DMS53 treated with DMSO at 0.1 percent for 48 hours (cell line): ENCODE results near the gene MON2.
A peak's percentile ranks its signal among the peaks of the same experiment; 100 is the strongest.
"Not testable (repeated sequence)": the region's sequence is repeated elsewhere in the genome, so short reads cannot be mapped to it uniquely, and the experiment has no call there.

ENCODE experiments used
- DNase-seq: peaks from one replicate; lab custom pipeline; 2025; ENCODE audit not compliant: unreplicated experiment; lab: John Stamatoyannopoulos, UW

Gene MON2

DNA sequence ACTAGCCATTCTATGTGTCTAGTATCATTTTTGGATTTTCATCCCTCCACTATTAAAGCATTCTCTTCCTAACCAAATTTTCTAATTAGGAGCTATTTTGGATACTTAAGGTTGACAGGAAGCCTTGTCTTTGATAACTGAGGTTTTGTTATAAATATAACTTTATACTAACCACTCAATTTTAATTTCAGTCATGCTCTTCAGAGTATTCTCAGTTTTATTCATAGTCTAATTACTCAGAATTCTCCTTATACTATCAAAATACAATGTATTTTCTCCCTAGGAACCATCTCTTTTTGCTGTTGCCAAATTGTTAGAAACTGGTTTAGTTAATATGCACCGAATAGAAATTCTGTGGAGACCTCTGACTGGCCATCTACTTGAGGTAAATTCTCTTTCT is 76.2 kb downstream of the MON2 start:
- no peak for DNase-seq

DNA sequence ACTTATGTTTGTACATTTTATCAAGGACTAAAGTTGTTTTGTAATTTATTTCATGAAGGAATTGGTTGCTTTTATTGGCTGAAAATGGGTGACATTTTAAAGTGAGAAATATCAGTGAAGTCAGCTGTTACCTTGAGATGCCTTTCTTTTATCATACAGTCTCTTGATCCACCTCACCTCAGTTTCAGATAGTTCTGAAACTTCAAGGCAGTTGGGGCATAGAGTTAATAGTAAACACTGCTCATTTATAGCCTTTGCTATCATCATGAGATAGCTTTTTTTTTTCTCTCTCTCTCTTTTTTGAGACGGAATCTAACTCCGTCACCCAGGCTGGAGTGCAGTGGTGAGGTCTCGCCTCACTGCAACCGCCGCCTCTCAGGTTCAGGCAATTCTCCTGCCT is 76.7 kb downstream of the MON2 start:
- no peak for DNase-seq

DNA sequence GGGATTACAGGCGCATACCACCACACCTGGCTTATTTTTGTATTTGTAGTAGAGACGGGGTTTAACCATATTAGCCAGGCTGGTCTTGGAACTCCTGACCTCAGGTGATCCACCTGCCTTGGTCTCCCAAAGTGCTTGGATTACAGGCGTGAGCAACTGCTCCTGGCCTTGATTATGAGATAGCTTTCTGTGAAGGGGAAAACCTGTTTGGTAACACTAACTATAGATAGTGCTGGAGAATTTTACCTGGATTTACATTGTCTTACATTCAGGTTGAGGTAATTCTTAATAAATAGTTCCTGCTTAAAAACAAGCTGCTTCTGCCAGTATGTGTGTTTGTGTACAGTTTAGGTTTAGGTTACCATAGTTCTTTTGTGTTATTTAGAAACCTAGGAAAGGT is 77.1 kb downstream of the MON2 start:
- no peak for DNase-seq

DNA sequence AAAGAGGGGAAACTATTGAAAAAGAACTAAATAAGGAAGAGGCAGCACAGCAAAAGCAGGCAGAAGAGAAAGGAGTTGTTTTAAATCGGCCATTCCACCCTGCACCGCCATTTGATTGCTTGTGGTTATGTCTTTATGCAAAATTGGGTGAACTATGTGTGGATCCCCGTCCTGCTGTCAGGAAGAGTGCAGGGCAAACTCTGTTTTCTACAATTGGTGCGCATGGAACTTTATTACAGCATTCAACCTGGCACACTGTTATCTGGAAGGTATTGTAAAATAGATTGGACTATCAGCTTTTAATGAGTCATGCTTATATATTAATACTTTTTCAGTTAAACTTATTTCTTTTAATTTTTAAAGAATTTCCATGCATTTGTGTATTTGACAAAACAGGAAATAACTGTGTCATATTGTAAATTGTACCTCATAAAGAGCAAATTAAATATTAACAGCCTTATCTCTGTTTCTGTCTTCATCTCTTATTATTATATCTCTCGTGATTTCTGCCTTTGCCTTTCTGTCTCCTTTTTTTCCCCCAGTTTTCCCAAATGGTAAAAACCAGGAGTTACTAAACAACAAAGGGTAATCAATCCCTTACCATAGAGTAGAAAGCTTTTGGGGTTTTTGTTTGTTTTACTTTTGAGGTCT is 86.4 kb downstream of the MON2 start:
- no peak for DNase-seq

DNA sequence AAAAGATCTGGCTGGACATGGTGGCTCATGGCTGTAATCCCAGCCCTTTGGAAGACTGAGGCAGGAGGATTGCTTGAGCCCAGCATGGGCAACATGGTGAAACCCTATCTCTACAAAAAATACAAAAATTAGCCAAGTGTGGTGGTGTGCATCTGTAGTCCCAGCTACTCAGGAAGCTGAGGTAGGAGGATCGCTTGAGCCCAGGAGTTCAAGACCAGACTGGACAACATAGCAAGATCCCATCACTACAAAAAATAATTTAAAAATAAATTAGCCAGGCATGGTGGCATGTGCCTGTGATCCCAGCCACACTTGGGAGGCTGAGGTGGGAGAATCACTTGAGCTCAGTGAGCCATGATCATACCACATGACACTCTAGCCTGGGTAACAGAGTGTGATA is 92.7 kb downstream of the MON2 start:
- not testable (repeated sequence) for DNase-seq

DNA sequence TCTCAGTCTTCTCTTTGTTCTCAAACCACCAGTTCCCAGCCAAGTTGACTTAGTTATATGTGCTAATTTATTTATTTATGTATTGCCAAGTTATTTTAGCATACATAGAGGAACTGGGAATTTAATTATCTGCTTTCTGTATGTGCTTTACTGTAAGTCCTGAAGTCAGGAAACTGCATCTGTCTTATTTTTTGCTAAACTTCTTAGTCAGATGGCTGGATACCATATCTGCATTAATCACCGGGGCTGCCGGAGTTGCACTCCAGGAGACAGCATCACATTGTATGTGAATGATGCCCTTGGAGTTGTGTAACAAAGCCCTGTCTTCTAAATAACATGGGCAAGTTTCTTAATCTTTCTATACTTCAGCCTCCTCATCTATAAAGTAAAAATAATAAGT is 96.2 kb downstream of the MON2 start:
- DNase-seq: no peak

DNA sequence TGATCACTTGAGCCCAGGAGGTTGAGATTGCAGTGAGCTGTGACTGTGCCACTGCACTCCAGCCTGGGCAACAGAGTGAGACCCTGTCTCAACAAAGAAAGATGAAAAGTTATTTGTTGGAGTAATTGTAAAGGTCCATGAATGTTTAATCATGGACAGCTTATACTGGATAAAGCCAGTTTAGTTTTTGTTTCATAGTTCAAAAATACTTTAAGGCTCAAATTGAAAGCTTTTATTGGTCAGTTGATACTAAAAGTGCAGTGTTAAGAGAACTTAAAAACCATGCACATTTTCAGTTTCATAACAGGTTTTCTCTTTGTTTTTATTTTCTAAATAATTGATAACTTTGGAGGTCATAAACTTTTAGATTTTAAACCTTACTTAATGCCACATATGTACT is 108.4 kb downstream of the MON2 start:
- no peak for DNase-seq

DNA sequence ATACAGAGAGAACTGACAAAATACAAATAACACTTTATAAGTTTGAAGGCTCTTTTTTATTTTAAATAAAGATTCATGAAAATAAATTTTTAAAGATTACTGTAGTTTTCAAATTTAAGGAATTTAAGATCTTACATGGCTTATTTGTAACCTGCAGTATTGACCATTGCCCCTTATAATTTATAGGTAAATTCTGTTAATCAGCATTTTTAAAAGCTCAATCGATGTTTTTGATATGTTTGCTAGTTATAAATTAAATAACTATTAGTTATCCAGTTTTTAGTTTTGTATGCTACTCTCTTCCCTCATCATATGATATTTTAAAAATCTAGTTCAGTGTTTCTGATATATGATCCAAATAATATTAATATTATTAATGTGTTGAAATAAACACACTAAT is 109.9 kb downstream of the MON2 start:
- no peak for DNase-seq

DNA sequence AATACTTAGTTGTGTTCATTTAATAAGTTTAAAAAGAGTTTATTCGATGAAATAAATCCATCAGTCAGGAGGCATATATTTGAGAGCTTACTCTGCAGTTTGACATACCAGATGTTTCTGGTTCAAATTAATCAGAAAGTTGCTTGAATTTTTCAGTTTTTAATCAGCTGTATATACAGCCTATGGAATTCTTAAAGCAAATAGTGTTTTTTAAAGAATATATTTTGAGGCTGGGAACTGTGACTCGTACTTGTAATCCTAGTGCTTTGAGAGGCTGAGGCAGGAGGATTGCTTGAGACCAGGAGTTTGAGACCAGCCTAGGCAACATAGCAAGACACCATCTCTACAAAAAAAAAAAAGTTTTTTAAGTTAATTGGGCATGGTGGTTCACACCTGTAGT is 112.1 kb downstream of the MON2 start:
- DNase-seq: no peak

DNA sequence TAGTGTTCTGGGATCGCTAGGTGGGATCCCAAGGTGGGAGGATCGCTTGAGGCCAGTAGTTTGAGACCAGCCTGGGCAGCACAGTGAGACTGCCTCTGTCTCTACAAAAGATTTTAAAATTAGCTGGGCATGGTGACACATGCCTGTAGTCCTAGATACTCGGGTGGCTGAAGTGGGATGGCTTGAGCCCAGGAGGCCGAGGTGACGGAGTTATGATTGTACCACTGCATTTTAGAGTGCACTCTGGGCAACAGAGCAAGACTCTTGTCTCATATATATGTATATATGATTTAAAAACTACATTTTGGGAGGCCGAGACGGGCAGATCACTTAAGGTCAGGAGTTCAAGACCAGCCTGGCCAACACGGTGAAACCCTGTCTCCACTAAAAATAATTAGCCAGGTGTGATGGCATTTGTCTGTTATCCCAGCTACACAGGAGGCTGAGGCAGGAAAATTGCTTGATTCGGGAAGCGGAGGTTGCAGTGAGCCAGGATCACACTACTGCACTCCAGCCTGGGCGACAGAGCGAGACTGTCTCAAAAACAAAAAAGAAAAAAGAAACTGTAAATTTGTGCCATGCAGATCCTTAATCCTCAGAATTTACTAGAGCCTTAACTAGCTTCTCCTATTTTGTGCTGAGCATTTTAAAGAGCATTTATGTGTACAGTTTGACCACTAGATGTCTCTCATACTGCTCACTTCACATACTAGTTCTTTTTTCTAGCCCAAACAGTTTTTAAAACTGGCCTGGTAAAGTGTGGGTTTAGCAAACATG is 114.8 kb downstream of the MON2 start:
- peak; percentile 72 for DNase-seq

DNA sequence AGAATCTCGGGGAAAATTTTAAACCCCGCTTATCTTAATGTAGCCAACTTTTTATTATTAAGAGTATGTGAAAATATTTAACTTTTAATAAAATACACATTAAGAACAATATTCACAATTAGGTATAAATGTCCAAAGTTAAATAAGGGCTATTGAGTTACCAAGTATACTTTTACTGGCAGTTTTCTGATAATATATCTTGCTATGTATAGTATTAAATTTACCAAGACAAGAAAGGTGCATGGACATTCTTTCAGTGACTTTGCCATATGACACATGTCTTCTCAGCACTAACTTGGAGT is 115.4 kb downstream of the MON2 start:
- DNase-seq: no peak

DNA sequence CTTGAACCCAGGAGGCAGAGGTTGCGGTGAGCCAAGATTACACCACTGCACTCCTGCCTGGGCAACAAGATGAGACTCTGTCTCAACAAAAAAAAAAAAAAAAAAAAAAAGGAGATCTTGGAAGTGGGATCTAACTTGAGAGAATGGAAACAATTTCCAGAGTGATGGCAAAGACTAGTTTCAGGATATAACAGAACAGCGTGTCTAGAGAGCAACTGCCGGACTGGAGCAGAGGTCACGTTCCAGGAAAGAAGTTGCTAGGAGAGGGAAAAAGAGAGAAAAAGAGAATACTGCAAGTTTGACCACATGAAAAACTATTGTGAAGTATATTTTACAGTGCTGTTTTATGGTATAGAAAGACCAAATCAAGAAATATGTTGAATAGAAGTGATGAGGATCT is 118.0 kb downstream of the MON2 start:
- DNase-seq: no peak

DNA sequence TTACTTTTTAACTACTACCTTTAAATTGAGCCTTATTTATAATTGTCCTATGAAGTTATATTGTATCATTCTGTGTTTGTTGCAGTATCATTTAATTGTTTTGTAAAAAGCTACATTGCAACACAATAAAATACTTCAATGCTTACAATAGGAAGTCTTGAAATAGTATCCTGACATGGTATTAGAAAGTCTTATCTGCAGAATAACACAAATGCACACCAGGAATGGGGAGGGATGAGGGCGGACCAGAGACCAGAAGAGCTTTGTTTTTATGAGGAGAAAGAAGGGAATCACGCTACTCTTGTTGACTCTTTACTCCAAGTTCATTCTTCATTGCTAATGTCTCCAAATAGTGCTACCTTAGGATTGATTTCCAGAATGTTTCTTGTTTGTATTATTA is 120.2 kb downstream of the MON2 start:
- no peak for DNase-seq

DNA sequence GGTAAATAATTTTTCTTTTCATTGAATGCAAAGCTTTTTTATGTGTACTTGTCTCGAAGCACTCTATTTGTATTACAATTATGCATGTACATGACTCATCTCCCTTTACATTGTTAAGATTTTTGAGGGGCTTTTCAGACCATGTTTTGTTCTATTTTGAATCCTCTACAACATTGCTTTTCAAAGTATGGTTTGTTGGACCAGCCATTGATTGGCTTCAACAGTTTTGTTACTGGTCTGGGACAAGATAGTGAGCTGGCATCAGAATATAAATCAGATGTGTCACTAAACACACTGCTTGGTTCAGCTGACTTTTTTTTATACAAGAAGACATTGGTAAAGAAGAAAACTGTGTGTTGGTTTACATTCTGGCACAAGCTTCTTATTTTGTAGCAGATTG is 122.3 kb downstream of the MON2 start:
- no peak for DNase-seq

DNA sequence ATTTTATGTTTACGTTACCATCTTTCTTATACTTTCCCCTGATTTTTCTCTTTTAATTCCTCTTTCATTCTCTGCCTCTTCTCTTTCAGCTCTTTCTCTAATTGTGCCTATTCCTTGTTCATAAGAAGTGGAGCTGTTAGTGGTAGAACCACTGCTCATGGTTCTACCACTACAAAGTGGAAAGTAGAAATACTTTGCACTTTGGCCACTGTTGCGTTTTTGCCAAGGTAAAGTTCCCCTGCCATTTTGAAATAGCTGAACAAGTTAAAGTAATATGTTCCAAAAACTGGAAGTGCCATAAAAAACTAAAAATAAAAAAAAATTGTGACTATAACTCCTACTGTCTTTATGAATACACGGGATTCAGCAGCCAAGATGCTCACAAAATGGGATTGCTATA is 130.6 kb downstream of the MON2 start:
- no peak for DNase-seq

DNA sequence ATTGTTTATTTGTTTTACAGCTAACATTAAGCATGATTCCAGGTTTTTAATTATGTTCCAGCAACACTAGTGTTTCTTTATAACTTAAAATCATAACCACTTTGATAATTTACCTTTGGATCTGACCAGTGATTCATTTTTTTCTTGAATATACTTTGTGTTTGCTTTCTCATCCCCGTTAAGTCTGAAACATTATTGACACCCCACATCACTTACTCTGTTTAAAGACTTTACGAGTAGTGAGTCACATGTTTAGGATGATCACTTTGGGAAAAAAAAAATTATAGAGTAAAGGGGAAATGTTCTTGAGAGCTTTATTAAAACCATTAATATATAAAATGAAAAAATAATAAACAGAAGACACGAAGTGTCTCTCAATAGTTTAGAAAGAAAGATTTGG is 132.2 kb downstream of the MON2 start:
- DNase-seq: no peak

DNA sequence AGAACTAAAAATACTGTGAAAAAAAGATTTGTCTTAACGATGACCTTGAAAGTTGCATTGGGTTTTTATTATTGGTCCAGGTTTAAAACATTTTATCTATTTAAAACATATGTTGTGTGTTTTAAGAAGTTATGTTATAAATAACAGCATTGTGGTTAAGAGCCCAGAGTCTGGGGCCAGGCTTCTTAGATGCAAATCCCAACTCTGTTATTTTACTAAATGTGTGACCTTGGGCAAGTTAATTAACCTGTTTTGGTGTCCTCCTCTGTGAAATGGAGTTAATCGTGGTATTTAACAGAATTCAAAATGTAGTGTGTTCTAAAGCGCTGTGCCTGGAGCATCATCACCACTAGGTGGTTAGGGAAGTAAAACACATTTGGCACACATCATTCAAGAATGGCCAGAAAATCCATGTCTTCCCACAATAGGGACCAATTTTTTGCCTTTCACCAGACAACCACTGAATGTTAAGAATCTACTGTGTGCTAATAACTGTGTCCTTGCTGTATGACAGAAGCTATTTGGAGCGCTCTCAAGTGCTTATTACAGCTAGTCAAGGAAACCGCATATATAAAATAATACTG is 133.3 kb downstream of the MON2 start:
- no peak for DNase-seq

DNA sequence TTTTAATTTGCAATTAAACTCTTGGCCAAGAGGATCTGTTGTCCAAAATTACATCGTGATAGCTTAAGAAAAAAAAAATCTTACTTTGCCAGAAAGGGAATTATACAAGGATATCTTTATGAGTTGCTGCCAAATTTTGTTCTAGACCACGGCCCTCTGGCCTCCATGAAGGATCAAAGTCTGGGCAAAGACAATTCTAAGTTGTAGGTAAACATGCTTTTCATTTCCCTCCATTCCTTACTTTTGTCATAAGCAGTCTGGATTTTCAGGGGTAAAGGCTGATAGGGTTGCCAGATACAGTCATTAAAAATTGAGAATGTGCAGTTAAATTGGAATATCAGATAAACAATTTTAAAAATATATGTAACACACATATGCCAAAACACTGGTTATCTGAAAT is 135.1 kb downstream of the MON2 start:
- no peak for DNase-seq

DNA sequence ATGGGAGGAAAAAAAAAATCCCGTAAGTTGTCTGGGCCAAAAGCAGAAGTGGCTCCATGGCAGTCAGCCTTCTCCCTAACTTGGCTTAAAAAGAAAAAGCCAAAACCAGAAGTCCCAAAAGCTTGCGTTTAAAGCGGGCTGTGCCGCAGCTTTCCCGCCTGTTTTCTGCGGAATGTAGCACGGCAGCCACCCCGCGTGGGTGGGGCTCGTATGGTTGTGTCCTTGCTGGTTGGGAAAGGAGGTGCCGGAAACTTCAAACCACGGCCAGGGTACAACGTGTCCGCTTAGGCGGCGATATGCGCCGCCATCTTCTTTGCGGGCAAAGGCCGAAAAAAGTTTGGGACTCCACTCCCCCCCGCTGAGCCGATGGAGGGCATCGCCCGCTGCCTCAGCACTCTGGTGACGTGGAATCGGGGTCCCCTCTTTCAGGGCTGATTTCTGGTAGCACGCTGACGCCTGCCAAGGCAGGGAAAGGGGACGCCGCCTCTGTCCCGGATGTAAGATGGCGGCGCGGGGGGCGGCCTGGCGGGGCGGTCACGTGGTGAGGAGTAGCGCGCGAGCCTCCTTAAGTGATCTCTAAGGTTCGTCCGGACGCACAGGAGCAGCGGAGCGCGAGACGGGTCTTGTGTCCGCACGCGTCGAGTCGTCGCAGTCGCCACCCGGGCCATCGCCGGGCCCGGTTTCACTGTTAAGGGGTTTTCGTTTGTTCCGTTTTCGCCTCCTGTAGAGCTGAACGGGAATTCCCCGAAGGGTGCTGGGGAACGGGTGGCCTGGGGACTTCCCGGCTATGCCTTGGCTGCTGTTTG is 135.8 kb downstream of the MON2 start:
- peak; percentile 85 for DNase-seq

DNA sequence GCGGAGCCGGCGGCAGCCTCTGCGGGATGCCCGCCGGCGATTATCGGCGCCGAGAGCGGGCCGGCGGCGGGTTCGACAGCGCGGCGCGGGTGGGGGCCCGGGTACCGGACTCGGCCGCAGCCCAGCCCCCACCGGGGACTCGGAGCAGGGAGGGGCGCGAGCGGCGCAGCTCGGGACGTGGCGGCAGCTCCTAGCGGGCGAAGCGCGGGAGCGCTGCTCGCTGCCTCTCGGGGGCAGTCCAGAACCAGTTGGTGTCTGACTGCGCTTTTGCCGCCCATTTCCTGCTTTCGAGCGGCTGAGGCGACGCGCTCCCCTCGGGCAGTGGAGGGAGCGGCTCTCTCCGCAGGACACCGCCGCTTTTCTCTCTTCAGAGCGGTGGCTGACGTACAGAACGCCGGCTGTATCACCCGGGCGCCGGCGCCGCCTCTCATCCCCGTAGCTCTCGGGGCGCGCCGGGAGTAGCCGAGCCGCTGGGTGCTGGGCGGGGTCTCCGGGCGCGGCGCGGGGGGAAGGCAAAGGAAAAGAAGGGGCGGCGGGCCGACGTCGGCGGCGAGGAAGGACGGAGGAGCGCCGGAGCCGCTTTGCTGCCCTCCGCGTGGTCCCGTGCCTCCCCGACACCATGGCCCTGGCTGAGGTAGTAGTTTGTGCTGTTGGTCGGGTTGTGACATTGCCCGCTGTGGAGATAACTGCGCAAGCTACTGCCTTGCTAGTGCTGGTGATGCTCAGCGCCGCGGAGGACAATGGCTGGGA is 136.6 kb downstream of the MON2 start:
- peak; percentile 85 for DNase-seq

DNA sequence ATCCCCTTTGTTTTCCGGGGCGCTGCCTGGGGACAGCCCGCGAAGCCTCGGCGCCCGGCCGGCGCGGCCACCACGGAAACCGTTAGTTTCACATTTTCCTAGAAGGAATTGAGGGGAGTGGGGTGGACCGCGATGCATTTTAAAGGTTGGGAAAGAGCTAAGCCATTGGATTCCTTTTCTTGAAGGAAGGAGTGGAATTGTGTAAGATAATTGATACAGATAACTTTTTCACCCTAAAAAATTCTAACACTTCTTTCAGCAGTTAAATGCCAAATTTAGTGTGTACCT is 137.1 kb downstream of the MON2 start:
- DNase-seq: no peak
